HCT116 (cell line): ENCODE results near the gene ISYNA1.

Experiments
- CBX3 ChIP-seq: IDR thresholded peaks from 2 replicates; pipeline ENCODE4 v1.6.1; 2012; ENCODE audit warnings: low read depth
- CTCF ChIP-seq, 3 experiments: fragments of 200-600 bp in 1 of 3; sonication (generic) in 1 of 3; IDR thresholded peaks in 2 of 3; conservative IDR thresholded peaks in 1 of 3; 2 replicates each; pipeline ENCODE4 v1.5.1; 2012 to 2017; ENCODE audit warnings: low read depth in 2 of 3, low read length in 2 of 3, antibody characterized with exemption in 1 of 3, borderline replicate concordance in 1 of 3, control low read depth in 1 of 3, mild to moderate bottlenecking in 1 of 3, mixed read lengths in 1 of 3, mixed run types in 1 of 3, moderate library complexity in 1 of 3; ENCODE audit not compliant: insufficient read depth in 1 of 3
- EGR1 ChIP-seq: IDR thresholded peaks from 2 replicates; pipeline ENCODE4 v1.6.1; 2012; ENCODE audit warnings: low read depth
- MAX ChIP-seq: IDR thresholded peaks from 2 replicates; pipeline ENCODE4 v1.6.1; 2012
- POLR2A ChIP-seq: IDR thresholded peaks from 2 replicates; pipeline ENCODE4 v1.7.0; 2011; ENCODE audit warnings: borderline replicate concordance; ENCODE audit not compliant: insufficient read depth, insufficient read length; ENCODE audit errors: extremely low read depth
- POLR2AphosphoS5 ChIP-seq: IDR thresholded peaks from 2 replicates; pipeline ENCODE4 v1.6.1; 2011; ENCODE audit warnings: mild to moderate bottlenecking, low read depth, low read length, moderate library complexity

- TF ChIP-seq POLR2AphosphoS5 (no peak), MAX (no peak), POLR2A (no peak), CTCF (IDR thresholded peaks at IDR 0.05 in 2 of 3, conservative IDR thresholded peaks at IDR 0.05 in 1 of 3; ENCODE audit: borderline replicate concordance in 1 of 3, insufficient read depth in 1 of 3, low read depth in 2 of 3, low read length in 2 of 3) (no peak), CBX3 (no peak), EGR1 (no peak)
Measured at GRCh38 chr19:18427080-18427742, 10.7 kb downstream of the ISYNA1 start.
